ENCODE results near the gene GABRA5. TPM values are rescaled to one million over a fixed set of nuclear protein-coding genes. Genes with fewer than 3 reads are reported as not detected.

GABRA5 gene
- polyA plus RNA-seq, 1 donor (not counting 4 experiments of a cell fraction or from before 2014, with no cell fraction given) = 0.03 TPM

- Histone ChIP-seq H3K9me3 (ENCODE audit: control insufficient read depth, low read depth, low read length) (no peaks in the 10 kb centered on the region), H3K79me2 (ENCODE audit: control insufficient read depth, insufficient read depth, low read length) (no peaks in the 10 kb centered on the region), H3K4me2 (ENCODE audit: control insufficient read depth, extremely low read depth, insufficient read depth, low read depth, low read length) (no peak overlapping the region), H3K4me3 (ENCODE audit: control insufficient read depth in 2 of 3, extremely low read depth in 1 of 3, insufficient read depth in 2 of 3, low read depth in 1 of 3, low read length in 3 of 3) (no peak overlapping the region), H3K9me1 (ENCODE audit: control insufficient read depth, extremely low read depth, insufficient read depth, low read length) (no peaks in the 10 kb centered on the region), H3K4me1 (ENCODE audit: control insufficient read depth, extremely low read depth, insufficient read depth, low read length) (no peaks in the 10 kb centered on the region), H3K9ac (ENCODE audit: control insufficient read depth, extremely low read depth, insufficient read depth, low read length) (no peak overlapping the region), H4K20me1 (ENCODE audit: control insufficient read depth, extremely low read depth, insufficient read depth, low read length) (no peaks in the 10 kb centered on the region), H3K36me3 (ENCODE audit: control insufficient read depth in 2 of 2, extremely low read depth in 1 of 2, insufficient read depth in 2 of 2, low read length in 2 of 2) (no peaks in the 10 kb centered on the region), H2AFZ (ENCODE audit: control insufficient read depth, low read length) (no peak overlapping the region), H3K27me3 (ENCODE audit: control insufficient read depth, extremely low read depth, insufficient read depth, low read length) (no peaks in the 10 kb centered on the region), H3K27ac (ENCODE audit: control insufficient read depth, insufficient read depth, low read length) (no peak overlapping the region)
- DNase-seq (ENCODE audit: low read depth, low spot score) (no peak), FAIRE-seq (no peak)
- dilution Hi-C loops (cut with MboI; ENCODE audit: extremely low pct_ligation_motif_present, low sequenced_read_pairs) = no loop called here
- TF ChIP-seq EZH2 (IDR thresholded peaks at IDR 0.05; ENCODE audit: low read length) (no peak), CTCF (optimal IDR thresholded peaks at IDR 0.05 in 1 of 3, IDR thresholded peaks at IDR 0.05 in 1 of 3, conservative IDR thresholded peaks at IDR 0.05 in 1 of 3; ENCODE audit: extremely low read depth in 1 of 3, insufficient read depth in 2 of 3, low read length in 3 of 3) (no peak)
These were observed 77.0 kb downstream of the GABRA5 start for GRCh38 chr15:26943866-26944265.

- H2AFZ ChIP-seq (ENCODE audit: control insufficient read depth, low read length) = no peak overlapping the region
- no peaks in the 10 kb centered on the region for H4K20me1 ChIP-seq (ENCODE audit: control insufficient read depth, extremely low read depth, insufficient read depth, low read length)
- TF ChIP-seq CTCF (optimal IDR thresholded peaks at IDR 0.05 in 1 of 3, IDR thresholded peaks at IDR 0.05 in 1 of 3, conservative IDR thresholded peaks at IDR 0.05 in 1 of 3; ENCODE audit: extremely low read depth in 1 of 3, insufficient read depth in 2 of 3, low read length in 3 of 3) (no peak), EZH2 (IDR thresholded peaks at IDR 0.05; ENCODE audit: low read length) (no peak)
- H3K9me3 ChIP-seq (ENCODE audit: control insufficient read depth, low read depth, low read length) = no peaks in the 10 kb centered on the region
- no peaks in the 10 kb centered on the region for H3K4me1 ChIP-seq (ENCODE audit: control insufficient read depth, extremely low read depth, insufficient read depth, low read length)
- DNase-seq (ENCODE audit: low read depth, low spot score) (no peak), FAIRE-seq (no peak)
- no peaks in the 10 kb centered on the region for H3K79me2 ChIP-seq (ENCODE audit: control insufficient read depth, insufficient read depth, low read length)
- H3K9me1 ChIP-seq (ENCODE audit: control insufficient read depth, extremely low read depth, insufficient read depth, low read length) = no peaks in the 10 kb centered on the region
- H3K9ac ChIP-seq (ENCODE audit: control insufficient read depth, extremely low read depth, insufficient read depth, low read length) = no peak overlapping the region
- H3K4me2 ChIP-seq (ENCODE audit: control insufficient read depth, extremely low read depth, insufficient read depth, low read depth, low read length) = no peak overlapping the region
- H3K4me3 ChIP-seq (ENCODE audit: control insufficient read depth in 2 of 3, extremely low read depth in 1 of 3, insufficient read depth in 2 of 3, low read depth in 1 of 3, low read length in 3 of 3) = no peak overlapping the region
- H3K36me3 ChIP-seq (ENCODE audit: control insufficient read depth in 2 of 2, extremely low read depth in 1 of 2, insufficient read depth in 2 of 2, low read length in 2 of 2) = no peaks in the 10 kb centered on the region
- dilution Hi-C loops (cut with MboI; ENCODE audit: extremely low pct_ligation_motif_present, low sequenced_read_pairs) = no loop called here
- no peak overlapping the region for H3K27ac ChIP-seq (ENCODE audit: control insufficient read depth, insufficient read depth, low read length)
- no peaks in the 10 kb centered on the region for H3K27me3 ChIP-seq (ENCODE audit: control insufficient read depth, extremely low read depth, insufficient read depth, low read length)
These were observed 78.2 kb downstream of the GABRA5 start for GRCh38 chr15:26945046-26945445.
